Endothelial cell of umbilical vein (primary cell): ENCODE data around the gene SMS. TPM values are rescaled to one million over a fixed set of nuclear protein-coding genes. Genes with fewer than 3 reads are reported as not detected.

Experiments used
- BruUV-seq: library from RNA; stranded (reverse); fragments of 400-500 nt; replicated peaks from 2 replicates; lab custom pipeline; 2021; lab: Mats Ljungman, UMichigan
- CTCF ChIA-PET: fragments of 300-600, 350-600 bp; sonication (Branson Sonifier 250); formaldehyde crosslinking; loops from one replicate; lab custom pipeline; 2021; ENCODE audit warnings: antibody characterized with exemption, inconsistent platforms; lab: Charles Lee
- POLR2A ChIA-PET: fragments of 300-600, 350-600 bp; sonication (Branson Sonifier 250); formaldehyde crosslinking; loops from one replicate; lab custom pipeline; 2021; ENCODE audit warnings: antibody characterized with exemption, inconsistent platforms; lab: Charles Lee
- DNase-seq: peaks from one replicate; pipeline ENCODE4 v3.0.0-alpha.2; 2011; ENCODE audit warnings: low read depth, low spot score
- FAIRE-seq: peaks from 2 replicates; lab custom pipeline; 2011; peaks lifted over from hg19 to GRCh38; lab: Jason Lieb, UNC
- H2AFZ ChIP-seq: 2 replicates; pipeline ENCODE4 v1.6.0; 2012; ENCODE audit warnings: low read depth, low read length, control low read depth, inconsistent platforms
- H3K27ac ChIP-seq: 2 replicates; pipeline ENCODE4 v1.5.1; 2011; ENCODE audit warnings: low read depth, mild to moderate bottlenecking, control low read depth, low read length, moderate library complexity; ENCODE audit not compliant: insufficient read depth
- H3K27me3 ChIP-seq, 2 experiments: 2 replicates each; pipeline versions ENCODE4 v1.6.0 to v1.6.1; 2011; ENCODE audit warnings: low read length in 2 of 2, mixed read lengths in 1 of 2; ENCODE audit not compliant: control insufficient read depth in 2 of 2, insufficient read depth in 2 of 2
- H3K36me3 ChIP-seq, 2 experiments: 2 replicates in 1 of 2; 3 replicates in 1 of 2; pipeline ENCODE4 v1.5.1; 2011; ENCODE audit warnings: low read length in 2 of 2, mild to moderate bottlenecking in 1 of 2, moderate library complexity in 1 of 2; ENCODE audit not compliant: control insufficient read depth in 2 of 2, insufficient read depth in 2 of 2; ENCODE audit errors: extremely low read depth in 1 of 2
- H3K4me1 ChIP-seq: 3 replicates; pipeline ENCODE4 v1.5.1; 2011; ENCODE audit warnings: mild to moderate bottlenecking, low read length; ENCODE audit not compliant: control insufficient read depth, insufficient read depth; ENCODE audit errors: extremely low read depth
- H3K4me2 ChIP-seq: 2 replicates; pipeline ENCODE4 v1.6.1; 2011; ENCODE audit warnings: low read length, control low read depth, mixed read lengths; ENCODE audit not compliant: insufficient read depth
- H3K4me3 ChIP-seq, 3 experiments: fragments of 200-600 bp in 1 of 3; sonication (generic), shearing (Covaris generic) in 1 of 3; replicated peaks in 1 of 3; 2 replicates each; pipeline ENCODE4 v1.5.1; 2011 to 2016; ENCODE audit warnings: control low read depth in 3 of 3, low read length in 3 of 3, mild to moderate bottlenecking in 2 of 3, inconsistent platforms in 1 of 3, low read depth in 1 of 3, moderate library complexity in 1 of 3; ENCODE audit not compliant: insufficient read depth in 1 of 3
- H3K79me2 ChIP-seq: 2 replicates; pipeline ENCODE4 v1.6.0; 2012; ENCODE audit warnings: low read length, inconsistent platforms; ENCODE audit not compliant: control insufficient read depth, insufficient read depth
- H3K9ac ChIP-seq: replicated peaks from 2 replicates; pipeline ENCODE3; 2011; ENCODE audit warnings: low read length, control low read depth; ENCODE audit not compliant: insufficient read depth; ENCODE audit errors: extremely low read depth
- H3K9me1 ChIP-seq: replicated peaks from 3 replicates; pipeline ENCODE4 v1.6.0; 2011; ENCODE audit warnings: mild to moderate bottlenecking, low read length; ENCODE audit not compliant: control insufficient read depth, insufficient read depth; ENCODE audit errors: extremely low read depth
- H3K9me3 ChIP-seq: replicated peaks from 2 replicates; pipeline ENCODE4 v1.5.1; 2012; ENCODE audit warnings: low read length, inconsistent platforms; ENCODE audit not compliant: control insufficient read depth, insufficient read depth
- H4K20me1 ChIP-seq: replicated peaks from 2 replicates; pipeline ENCODE3; 2011; ENCODE audit warnings: mild to moderate bottlenecking, low read length; ENCODE audit not compliant: control insufficient read depth, insufficient read depth; ENCODE audit errors: extremely low read depth
- CTCF ChIP-seq, 2 donors: IDR thresholded peaks; 1 replicate in 1 of 2; 2 replicates in 1 of 2; pipeline ENCODE4 v1.5.1; 2011; ENCODE audit warnings: low read length in 2 of 2, mild to moderate bottlenecking in 2 of 2, moderate library complexity in 2 of 2, control low read depth in 1 of 2, inconsistent platforms in 1 of 2, low read depth in 1 of 2; ENCODE audit not compliant: insufficient read depth in 1 of 2; ENCODE audit errors: extremely low read depth in 1 of 2
- EZH2 ChIP-seq: IDR thresholded peaks from 2 replicates; pipeline ENCODE4 v1.6.1; 2012; ENCODE audit warnings: borderline replicate concordance, low read depth, mild to moderate bottlenecking, moderate library complexity, low read length, inconsistent platforms; ENCODE audit not compliant: severe bottlenecking
- FOS ChIP-seq: IDR thresholded peaks from 2 replicates; pipeline ENCODE4 v1.6.1; 2011; ENCODE audit warnings: mild to moderate bottlenecking, low read length, moderate library complexity, borderline replicate concordance; ENCODE audit not compliant: insufficient read depth
- GATA2 ChIP-seq: IDR thresholded peaks from 2 replicates; pipeline ENCODE4 v1.7.0; 2011; ENCODE audit warnings: low read depth, mild to moderate bottlenecking, moderate library complexity, mixed read lengths, low read length; ENCODE audit not compliant: insufficient read length, insufficient read depth
- JUN ChIP-seq: IDR thresholded peaks from 2 replicates; pipeline ENCODE4 v1.6.1; 2011; ENCODE audit warnings: borderline replicate concordance, low read depth; ENCODE audit not compliant: insufficient read length, insufficient read depth
- MYC ChIP-seq: IDR thresholded peaks from one replicate; pipeline ENCODE4 v1.6.1; 2011; ENCODE audit warnings: mild to moderate bottlenecking, low read depth, low read length
- POLR2A ChIP-seq: IDR thresholded peaks from 2 replicates; pipeline ENCODE4 v1.6.1; 2012; ENCODE audit warnings: low read depth, mild to moderate bottlenecking, control low read depth, low read length
- POLR2AphosphoS5 ChIP-seq: IDR thresholded peaks from 2 replicates; pipeline ENCODE4 v1.6.1; 2012; ENCODE audit warnings: low read depth, mild to moderate bottlenecking, control low read depth, low read length, moderate library complexity; ENCODE audit not compliant: insufficient read depth
- dilution Hi-C: fragments of 300-500 bp; cut with MboI; formaldehyde crosslinking; loops from one replicate; pipeline ENCODE4 v1.15.0; 2019; ENCODE audit warnings: low sequenced_read_pairs; ENCODE audit not compliant: extremely low pct_ligation_motif_present
- intact Hi-C: fragments of 100-400 bp; cut with micrococcal nuclease; formaldehyde crosslinking; loops from one replicate; pipeline ENCODE4 v1.10.0; 2022
- polyA plus RNA-seq, 4 experiments: library from polyadenylated mRNA; depleted of rRNA in 3 of 4; stranded (reverse) in 3 of 4; unstranded in 1 of 4; fragments of >200 nt; gene quantifications; 2 replicates each; pipeline versions ENCODE4 v1.2.1 to v1.2.3, GENCODE V29; 2011 to 2012; ENCODE audit warnings: missing spikeins in 1 of 4
- total RNA-seq: library from RNA; stranded (reverse); gene quantifications from 2 replicates; pipeline ENCODE4 v1.2.3, GENCODE V29; 2021
- TF ChIP-seq, protein P1 (sequence below): IDR thresholded peaks from 2 replicates; pipeline ENCODE4 v1.6.1; 2011; ENCODE audit not compliant: insufficient read depth, insufficient read length

Gene SMS
- total and polyA plus RNA-seq, 2 donors (not counting 3 experiments of a cell fraction or from before 2014, with no cell fraction given), result 57.1 to 173 TPM

- peak overlapping the region in 2 of 3 experiments; percentile 13 to 45 for H3K4me3 ChIP-seq
- dilution Hi-C loops, result no loop called here
- POLR2A ChIA-PET, result interaction anchor here (1.3 kb wide), 1 partner anchor 27 kb away, joined by 5 read pairs; no protein-coding TSS in a partner anchor
These were observed 14.4 kb upstream of the SMS start for GRCh38 chrX:21926116-21926515.

More at GRCh38 chrX:21926116-21926515, 14.4 kb upstream of the SMS start:
- FAIRE-seq (peak; percentile 77), DNase-seq (peak; percentile 44)
- Histone ChIP-seq H3K4me2 (peak overlapping the region; percentile 89), H3K9me3 (no peaks in the 10 kb centered on the region), H3K9ac (peak overlapping the region; percentile 91), H3K9me1 (no peaks in the 10 kb centered on the region), H3K79me2 (no peaks in the 10 kb centered on the region), H3K27me3 (no peaks in the 10 kb centered on the region), H3K27ac (peak overlapping the region; percentile 94), H4K20me1 (no peaks in the 10 kb centered on the region), H3K36me3 (no peaks in the 10 kb centered on the region), H2AFZ (no peak overlapping the region), H3K4me1 (peaks cover 25% of the 10 kb centered on the region)
- TF ChIP-seq POLR2A (no peak), EZH2 (no peak), GATA2 (no peak), CTCF (IDR thresholded peaks at IDR 0.05; ENCODE audit: extremely low read depth in 1 of 2, insufficient read depth in 1 of 2, low read depth in 1 of 2, low read length in 2 of 2) (no peak), MYC (no peak), JUN (no peak), FOS (no peak), POLR2AphosphoS5 (no peak)
- TF ChIP-seq, protein P1, sequence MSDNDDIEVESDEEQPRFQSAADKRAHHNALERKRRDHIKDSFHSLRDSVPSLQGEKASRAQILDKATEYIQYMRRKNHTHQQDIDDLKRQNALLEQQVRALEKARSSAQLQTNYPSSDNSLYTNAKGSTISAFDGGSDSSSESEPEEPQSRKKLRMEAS, result no peak
- BruUV-seq, result TSS peak; percentile 85
- CTCF ChIA-PET, result interaction anchor here (1.1 to 2.7 kb wide), 2 partner anchors 50 to 1396 kb away, joined by 3 to 10 read pairs; no protein-coding TSS in a partner anchor
- intact Hi-C loops, result loop anchor here (5.0 kb wide), 2 partner anchors 54 to 1409 kb away; no protein-coding TSS in a partner anchor
